Hepatocyte (in vitro differentiated cells): ENCODE measurements around the gene STK32C. TPM values are rescaled to one million over a fixed set of nuclear protein-coding genes. Genes with fewer than 3 reads are reported as not detected.

Experiments used
- DNase-seq: peaks from one replicate; pipeline ENCODE4 v3.0.0-alpha.2; 2016; ENCODE audit warnings: low spot score
- H2AFZ ChIP-seq: fragments of 200-600 bp; sonication (generic); 2 replicates; pipeline ENCODE4 v1.6.0; 2016; ENCODE audit warnings: antibody characterized with exemption, mild to moderate bottlenecking
- H3K27ac ChIP-seq: fragments of 200-600 bp; sonication (generic); 2 replicates; pipeline ENCODE4 v1.5.1; 2016; ENCODE audit warnings: mild to moderate bottlenecking
- H3K27me3 ChIP-seq: fragments of 200-600 bp; sonication (generic); 2 replicates; pipeline ENCODE4 v1.6.1; 2016
- H3K36me3 ChIP-seq: fragments of 200-600 bp; sonication (generic); replicated peaks from 2 replicates; pipeline ENCODE4 v1.5.1; 2016; ENCODE audit warnings: low read depth; ENCODE audit not compliant: insufficient read depth
- H3K4me1 ChIP-seq: fragments of 200-600 bp; sonication (generic); 2 replicates; pipeline ENCODE4 v1.5.1; 2016; ENCODE audit warnings: mild to moderate bottlenecking, moderate library complexity; ENCODE audit not compliant: insufficient read depth
- H3K4me2 ChIP-seq: fragments of 200-600 bp; sonication (generic); 2 replicates; pipeline ENCODE4 v1.6.0; 2016
- H3K4me3 ChIP-seq: fragments of 200-600 bp; sonication (generic); 2 replicates; pipeline ENCODE4 v1.5.1; 2016; ENCODE audit warnings: mild to moderate bottlenecking
- H3K79me2 ChIP-seq: fragments of 200-600 bp; sonication (generic); 2 replicates; pipeline ENCODE4 v1.6.0; 2017; ENCODE audit warnings: mild to moderate bottlenecking
- H3K9me2 ChIP-seq: fragments of 200-600 bp; sonication (generic); replicated peaks from 2 replicates; pipeline ENCODE4 v1.6.0; 2017; ENCODE audit warnings: mild to moderate bottlenecking; ENCODE audit not compliant: insufficient read depth
- H3K9me3 ChIP-seq: fragments of 200-600 bp; sonication (generic); 2 replicates; pipeline ENCODE4 v1.5.1; 2016; ENCODE audit warnings: low read depth, mild to moderate bottlenecking
- H4K20me1 ChIP-seq: fragments of 200-600 bp; sonication (generic); 2 replicates; pipeline ENCODE4 v1.6.0; 2016; ENCODE audit warnings: mild to moderate bottlenecking; ENCODE audit not compliant: insufficient read depth, poor library complexity, severe bottlenecking
- CTCF ChIP-seq: fragments of 200-600 bp; sonication (generic); IDR thresholded peaks from 2 replicates; pipeline ENCODE4 v1.5.1; 2016; ENCODE audit warnings: antibody characterized with exemption, mild to moderate bottlenecking; ENCODE audit not compliant: poor library complexity
- EZH2 ChIP-seq: fragments of 200-600 bp; sonication (generic); IDR thresholded peaks from 2 replicates; pipeline ENCODE4 v1.6.1; 2016; ENCODE audit warnings: antibody characterized with exemption, mild to moderate bottlenecking, borderline replicate concordance
- EZH2phosphoT487 ChIP-seq: fragments of 200-600 bp; sonication (generic); IDR thresholded peaks from one replicate; pipeline ENCODE4 v1.6.1; 2018; ENCODE audit warnings: antibody characterized with exemption, mild to moderate bottlenecking, low read depth, moderate library complexity; ENCODE audit not compliant: unreplicated experiment, severe bottlenecking
- WGBS: methylation state at CpG from one replicate; pipeline ENCODE4 v1.1.6; 2016; ENCODE audit warnings: low lambda C conversion rate; ENCODE audit errors: missing lambda C conversion rate; 5-methylcytosine and 5-hydroxymethylcytosine counted together
- polyA plus RNA-seq: library from polyadenylated mRNA; unstranded; fragments of >200 nt; fragmentation: Nextera tagmentation; extraction: Ambion mirVana; gene quantifications from 2 replicates; pipeline ENCODE4 v1.2.1, GENCODE V29; 2016
- total RNA-seq: library from RNA; depleted of rRNA; stranded (reverse); fragments of >200 nt; gene quantifications from 2 replicates; pipeline ENCODE4 v1.2.3, GENCODE V29; 2014

The STK32C gene
- total and polyA plus RNA-seq, 2 experiments from 2014 or later = 7.9 to 12.2 TPM

GRCh38 chr10:132309471-132309865 is 1.7 kb upstream of the STK32C start:
- Histone ChIP-seq H3K79me2 (no peaks in the 10 kb centered on the region), H3K4me2 (no peak overlapping the region), H2AFZ (no peak overlapping the region), H3K4me1 (peaks cover 7% of the 10 kb centered on the region), H3K27ac (no peak overlapping the region), H3K4me3 (no peak overlapping the region), H4K20me1 (no peaks in the 10 kb centered on the region), H3K27me3 (peaks cover 35% of the 10 kb centered on the region), H3K9me2 (no peaks in the 10 kb centered on the region), H3K36me3 (no peaks in the 10 kb centered on the region), H3K9me3 (no peaks in the 10 kb centered on the region)
- TF ChIP-seq EZH2 (no peak), CTCF (no peak), EZH2phosphoT487 (no peak)
- 81% methylated on average over 12 of the region's 12 CpGs for WGBS
- DNase-seq = no peak

- peaks cover 7% of the 10 kb centered on the region for H3K4me1 ChIP-seq
- peak overlapping the region; percentile 87 for H2AFZ ChIP-seq
- 20% methylated on average over 45 of the region's 61 CpGs for WGBS
- DNase-seq = no peak
- no peaks in the 10 kb centered on the region for H3K36me3 ChIP-seq
- H4K20me1 ChIP-seq = no peaks in the 10 kb centered on the region
- no peaks in the 10 kb centered on the region for H3K9me2 ChIP-seq
- H3K4me2 ChIP-seq = peak overlapping the region; percentile 98
- peaks cover 39% of the 10 kb centered on the region for H3K27me3 ChIP-seq
- H3K9me3 ChIP-seq = no peaks in the 10 kb centered on the region
- H3K4me3 ChIP-seq = peak overlapping the region; percentile 69
- TF ChIP-seq EZH2 (no peak), CTCF (no peak), EZH2phosphoT487 (no peak)
- no peaks in the 10 kb centered on the region for H3K79me2 ChIP-seq
- H3K27ac ChIP-seq = no peak overlapping the region
These were observed 1.1 kb upstream of the STK32C start for GRCh38 chr10:132308587-132309470.

- H2AFZ ChIP-seq = peak overlapping the region; percentile 78
- H3K27ac ChIP-seq = no peak overlapping the region
- TF ChIP-seq CTCF (no peak), EZH2 (no peak), EZH2phosphoT487 (no peak)
- no peaks in the 10 kb centered on the region for H3K36me3 ChIP-seq
- peaks cover 43% of the 10 kb centered on the region for H3K27me3 ChIP-seq
- 11% methylated on average over 67 of the region's 98 CpGs for WGBS
- H3K4me1 ChIP-seq = peaks cover 7% of the 10 kb centered on the region
- H3K9me3 ChIP-seq = no peaks in the 10 kb centered on the region
- no peaks in the 10 kb centered on the region for H3K79me2 ChIP-seq
- no peaks in the 10 kb centered on the region for H4K20me1 ChIP-seq
- H3K9me2 ChIP-seq = no peaks in the 10 kb centered on the region
- DNase-seq = peak; percentile 77
- peak overlapping the region; percentile 98 for H3K4me2 ChIP-seq
- peak overlapping the region; percentile 72 for H3K4me3 ChIP-seq
These were observed 642 bp downstream of the STK32C start for GRCh38 chr10:132306864-132307751.
